Esophagus squamous epithelium (tissue), 5 donors: ENCODE measurements around the gene GABRG2. TPM values are rescaled to one million over a fixed set of nuclear protein-coding genes. Genes with fewer than 3 reads are reported as not detected.

Experiments
- DNase-seq: peaks from one replicate; lab custom pipeline; 2025; lab: John Stamatoyannopoulos, UW
- H3K27ac ChIP-seq, 4 donors: fragments of 200-600 bp; sonication (generic); one replicate each; pipeline ENCODE4 v1.5.1; 2016 to 2019; ENCODE audit warnings: mild to moderate bottlenecking in 1 of 4
- H3K27me3 ChIP-seq, 4 donors: fragments of 200-600 bp; sonication (generic); 1 replicate in 3 of 4; 2 replicates in 1 of 4; pipeline versions ENCODE4 v1.5.1 to v1.6.0; 2017 to 2021; ENCODE audit warnings: antibody characterized with exemption in 1 of 4
- H3K36me3 ChIP-seq, 3 donors: fragments of 200-600 bp; sonication (generic); one replicate each; pipeline ENCODE4 v1.5.1; 2016 to 2019
- H3K4me1 ChIP-seq, 3 donors: fragments of 200-600 bp; sonication (generic); one replicate each; pipeline ENCODE4 v1.5.1; 2017 to 2019
- H3K4me3 ChIP-seq, 4 donors: fragments of 200-600 bp; sonication (generic); 1 replicate in 3 of 4; 2 replicates in 1 of 4; pipeline ENCODE4 v1.5.1; 2016 to 2019; ENCODE audit warnings: mild to moderate bottlenecking in 2 of 4, moderate library complexity in 1 of 4
- H3K9me3 ChIP-seq, 3 donors: fragments of 200-600 bp; sonication (generic); one replicate each; pipeline ENCODE4 v1.5.1; 2016 to 2019
- CTCF ChIP-seq, 6 experiments: fragments of 450-650 bp in 4 of 6; fragments of 200-600 bp in 2 of 6; sonication (generic) in 2 of 6; IDR thresholded peaks; one replicate each; pipeline ENCODE4 v1.5.1; 2016 to 2019; ENCODE audit warnings: antibody characterized with exemption in 6 of 6, mild to moderate bottlenecking in 4 of 6, moderate library complexity in 4 of 6
- POLR2A ChIP-seq, 4 donors: fragments of 450-650 bp; IDR thresholded peaks; one replicate each; pipeline ENCODE4 v1.6.1; 2017; ENCODE audit warnings: antibody characterized with exemption in 4 of 4, mild to moderate bottlenecking in 4 of 4, moderate library complexity in 3 of 4
- WGBS, 2 donors: methylation state at CpG; one replicate each; pipeline ENCODE4 v1.1.5; 2018; 5-methylcytosine and 5-hydroxymethylcytosine counted together
- intact Hi-C: fragments of 100-400 bp; cut with DNase I; formaldehyde crosslinking; loops from one replicate; pipeline ENCODE4 v1.15.0; 2022
- total RNA-seq, 4 donors: library from RNA; depleted of rRNA; stranded (reverse); fragments of >200 nt; gene quantifications; one replicate each; pipeline ENCODE4 v1.1.0, GENCODE V29; 2016
- donor health status: DM: yes; HTN: yes; CAD: no.

GABRG2 gene
- total RNA-seq, 4 donors from 2014 or later: not detected

GRCh38 chr5:162091336-162091735 is 23.8 kb downstream of the GABRG2 start:
- Histone ChIP-seq H3K9me3 (no peaks in the 10 kb centered on the region), H3K36me3 (no peaks in the 10 kb centered on the region), H3K4me1 (no peaks in the 10 kb centered on the region), H3K4me3 (no peak overlapping the region), H3K27ac (no peak overlapping the region), H3K27me3 (no peaks in the 10 kb centered on the region)
- intact Hi-C loops: no loop called here
- no peak for TF ChIP-seq CTCF (IDR thresholded peaks at IDR 0.05)
- no peak for TF ChIP-seq POLR2A (IDR thresholded peaks at IDR 0.05)
- DNase-seq: no peak
- WGBS, 2 donors: 42 to 57% methylated on average over 2 of the region's 2 CpGs

DNA sequence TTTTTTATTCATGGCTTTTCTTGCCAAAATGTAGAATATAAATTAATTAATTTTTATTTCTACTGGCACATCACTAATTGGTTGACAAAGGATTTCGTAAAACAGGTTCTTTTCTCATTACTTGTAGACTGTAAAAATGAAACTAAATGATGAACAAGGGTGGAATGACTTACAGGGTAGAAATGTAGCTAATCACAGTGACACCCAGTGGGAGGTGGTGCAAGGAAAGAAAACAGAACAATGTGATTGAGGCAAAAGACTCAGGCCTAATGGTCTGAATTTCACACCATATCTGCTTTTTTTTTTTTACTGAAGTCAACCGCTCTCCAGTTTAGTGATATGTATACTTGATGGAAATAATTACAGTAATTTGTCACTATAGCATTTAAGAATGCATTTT is 28.9 kb downstream of the GABRG2 start:
- Histone ChIP-seq H3K4me1 (no peaks in the 10 kb centered on the region), H3K36me3 (no peaks in the 10 kb centered on the region), H3K9me3 (no peaks in the 10 kb centered on the region), H3K4me3 (no peak overlapping the region), H3K27ac (no peak overlapping the region), H3K27me3 (no peaks in the 10 kb centered on the region)
- intact Hi-C loops: no loop called here
- TF ChIP-seq POLR2A (IDR thresholded peaks at IDR 0.05) (no peak), CTCF (IDR thresholded peaks at IDR 0.05) (no peak)
- WGBS, 2 donors: 45 to 65% methylated on average over 2 of the region's 2 CpGs
- DNase-seq: no peak

- no peak overlapping the region for H3K4me3 ChIP-seq
- H3K27ac ChIP-seq: no peak overlapping the region
- WGBS, 2 donors: 66 to 72% methylated on average over 2 of the region's 2 CpGs
- TF ChIP-seq POLR2A (IDR thresholded peaks at IDR 0.05): no peak
- TF ChIP-seq CTCF (IDR thresholded peaks at IDR 0.05): no peak
- no peaks in the 10 kb centered on the region for H3K9me3 ChIP-seq
- intact Hi-C loops: no loop called here
- no peaks in the 10 kb centered on the region for H3K27me3 ChIP-seq
- H3K4me1 ChIP-seq: no peaks in the 10 kb centered on the region
- H3K36me3 ChIP-seq: no peaks in the 10 kb centered on the region
- DNase-seq: no peak
Observed at GRCh38 chr5:162107591-162107990, 40.0 kb downstream of the GABRG2 start.

- no peak for DNase-seq
- Histone ChIP-seq H3K27me3 (no peaks in the 10 kb centered on the region), H3K27ac (no peak overlapping the region), H3K4me1 (no peaks in the 10 kb centered on the region), H3K4me3 (no peak overlapping the region), H3K36me3 (no peaks in the 10 kb centered on the region), H3K9me3 (no peaks in the 10 kb centered on the region)
- intact Hi-C loops: no loop called here
- 44 to 73% methylated on average over 3 of the region's 3 CpGs for WGBS, 2 donors
- no peak for TF ChIP-seq POLR2A (IDR thresholded peaks at IDR 0.05)
Observed at GRCh38 chr5:162119801-162120200, 52.2 kb downstream of the GABRG2 start.

DNA sequence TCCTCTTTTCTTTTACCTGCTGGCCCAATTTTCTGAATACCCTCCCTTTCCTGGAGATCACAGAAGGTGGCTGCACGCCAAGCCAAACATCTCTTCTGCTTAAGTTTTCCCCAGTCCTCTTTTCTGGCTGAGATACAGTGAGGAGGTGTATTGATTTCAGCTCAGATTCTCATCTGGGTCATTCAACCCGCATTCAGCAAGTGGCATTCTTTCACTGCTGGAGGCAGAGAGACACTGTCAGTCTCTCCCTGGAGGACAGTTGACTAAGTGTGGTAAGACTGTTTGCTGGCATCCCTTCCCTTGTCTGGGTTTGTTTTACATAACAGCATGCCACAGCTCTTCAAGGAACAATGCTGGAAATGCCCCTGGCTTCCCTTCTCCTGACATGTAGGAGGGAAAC is 60.5 kb downstream of the GABRG2 start:
- 32 to 33% methylated on average over 2 of the region's 2 CpGs for WGBS, 2 donors
- DNase-seq: no peak
- H3K27ac ChIP-seq: no peak overlapping the region
- no peak overlapping the region for H3K4me3 ChIP-seq
- H3K9me3 ChIP-seq: no peaks in the 10 kb centered on the region
- no peaks in the 10 kb centered on the region for H3K27me3 ChIP-seq
- no peaks in the 10 kb centered on the region for H3K36me3 ChIP-seq
- no peaks in the 10 kb centered on the region for H3K4me1 ChIP-seq
- no peak for TF ChIP-seq POLR2A (IDR thresholded peaks at IDR 0.05)
- TF ChIP-seq CTCF (IDR thresholded peaks at IDR 0.05): no peak
- intact Hi-C loops: no loop called here

- intact Hi-C loops: no loop called here
- no peaks in the 10 kb centered on the region for H3K36me3 ChIP-seq
- no peak overlapping the region for H3K4me3 ChIP-seq
- H3K9me3 ChIP-seq: no peaks in the 10 kb centered on the region
- no peak for DNase-seq
- H3K4me1 ChIP-seq: no peaks in the 10 kb centered on the region
- H3K27ac ChIP-seq: no peak overlapping the region
- TF ChIP-seq POLR2A (IDR thresholded peaks at IDR 0.05) (no peak), CTCF (IDR thresholded peaks at IDR 0.05) (no peak)
- no peaks in the 10 kb centered on the region for H3K27me3 ChIP-seq
Observed at GRCh38 chr5:162132348-162132747, 64.8 kb downstream of the GABRG2 start.
